GM12878 (cell line): ENCODE measurements around the gene SPOCD1. TPM values are rescaled to one million over a fixed set of nuclear protein-coding genes. Genes with fewer than 3 reads are reported as not detected.

Source experiments
- ATAC-seq: fragments of 200-7000 bp; cut with Tn5 transposase; 3 replicates; pipeline ENCODE4 v1.9.1; 2020; ENCODE audit warnings: mild to moderate bottlenecking, moderate library complexity
- BruUV-seq: library from RNA; stranded (reverse); fragments of 400-500 nt; replicated peaks from 2 replicates; lab custom pipeline; 2021; lab: Mats Ljungman, UMichigan
- CTCF ChIA-PET: fragments of 300-600 bp; sonication (Branson Sonifier 250); formaldehyde crosslinking; extraction: SDS; loops from one replicate; lab custom pipeline; 2021; ENCODE audit warnings: inconsistent platforms; lab: Yijun Ruan, JAX
- POLR2A ChIA-PET: fragments of 350-600 bp; formaldehyde crosslinking; extraction: SDS; loops from one replicate; lab custom pipeline; 2021; ENCODE audit warnings: inconsistent platforms; lab: Charles Lee
- RAD21 ChIA-PET: fragments of 300-600 bp; sonication (Branson Sonifier 250); formaldehyde crosslinking; loops from one replicate; lab custom pipeline; 2023; ENCODE audit warnings: antibody characterized with exemption; ENCODE audit not compliant: unreplicated experiment; lab: Charles Lee
- SMC1A ChIA-PET: fragments of 300-600 bp; sonication (Branson Sonifier 250); formaldehyde crosslinking; loops from one replicate; lab custom pipeline; 2023; ENCODE audit not compliant: unreplicated experiment, uncharacterized antibody; lab: Charles Lee
- DNase-seq: peaks from one replicate; pipeline ENCODE4 v3.0.0-alpha.2; 2011; ENCODE audit warnings: low read depth, low spot score
- FAIRE-seq: peaks from 3 replicates; lab custom pipeline; 2011; peaks lifted over from hg19 to GRCh38; lab: Jason Lieb, UNC
- H2AFZ ChIP-seq: 2 replicates; pipeline ENCODE4 v1.6.0; 2011; ENCODE audit warnings: low read depth, low read length, control low read depth; ENCODE audit not compliant: control insufficient read depth
- H3K27ac ChIP-seq: 2 replicates; pipeline ENCODE4 v1.5.1; 2011; ENCODE audit warnings: control low read depth; ENCODE audit not compliant: control insufficient read depth, insufficient read depth
- H3K27me3 ChIP-seq, 2 experiments: replicated peaks in 1 of 2; 2 replicates each; pipeline versions ENCODE4 v1.6.0 to v1.6.1; 2011; ENCODE audit warnings: low read length in 1 of 2; ENCODE audit not compliant: control insufficient read depth in 2 of 2, insufficient read depth in 2 of 2
- H3K36me3 ChIP-seq, 2 experiments: 2 replicates each; pipeline ENCODE4 v1.5.1; 2011; ENCODE audit warnings: low read length in 1 of 2; ENCODE audit not compliant: control insufficient read depth in 2 of 2, insufficient read depth in 2 of 2
- H3K4me1 ChIP-seq: 2 replicates; pipeline ENCODE4 v1.6.1; 2011; ENCODE audit warnings: mild to moderate bottlenecking, low read length, moderate library complexity, mixed read lengths; ENCODE audit not compliant: control insufficient read depth, insufficient read depth
- H3K4me2 ChIP-seq: 2 replicates; pipeline ENCODE4 v1.6.0; 2011; ENCODE audit warnings: control low read depth; ENCODE audit not compliant: control insufficient read depth, insufficient read depth
- H3K4me3 ChIP-seq: fragments of 200-600 bp; sonication (generic); 2 replicates; pipeline ENCODE4 v1.5.1; 2016
- H3K79me2 ChIP-seq: 2 replicates; pipeline ENCODE4 v1.6.0; 2011; ENCODE audit warnings: low read length; ENCODE audit not compliant: control insufficient read depth, insufficient read depth
- H3K9ac ChIP-seq: 2 replicates; pipeline ENCODE4 v1.8.0; 2011; ENCODE audit warnings: low read length, control low read depth, mixed read lengths; ENCODE audit not compliant: control insufficient read depth, insufficient read depth
- H3K9me3 ChIP-seq: replicated peaks from 3 replicates; pipeline ENCODE4 v1.5.1; 2011; ENCODE audit warnings: mild to moderate bottlenecking, low read length; ENCODE audit not compliant: control insufficient read depth, insufficient read depth
- H4K20me1 ChIP-seq: 2 replicates; pipeline ENCODE4 v1.6.0; 2011; ENCODE audit not compliant: control insufficient read depth, insufficient read depth
- CTCF ChIP-seq, 3 experiments: IDR thresholded peaks in 2 of 3; conservative IDR thresholded peaks in 1 of 3; 2 replicates each; pipeline ENCODE4 v1.5.1; 2011; ENCODE audit warnings: low read depth in 3 of 3, low read length in 3 of 3, mild to moderate bottlenecking in 3 of 3, control low read depth in 2 of 3, moderate library complexity in 2 of 3, inconsistent platforms in 1 of 3, mixed read lengths in 1 of 3; ENCODE audit not compliant: control insufficient read depth in 2 of 3, insufficient read depth in 1 of 3; ENCODE audit errors: extremely low read depth in 1 of 3
- FOXM1 ChIP-seq: IDR thresholded peaks from 2 replicates; pipeline ENCODE4 v1.6.1; 2012; ENCODE audit warnings: low read depth, mild to moderate bottlenecking, inconsistent platforms, low read length, moderate library complexity
- KDM1A ChIP-seq: fragments of 200-600 bp; sonication (generic); IDR thresholded peaks from 2 replicates; pipeline ENCODE4 v1.6.1; 2016; ENCODE audit warnings: borderline replicate concordance
- MTA3 ChIP-seq: IDR thresholded peaks from 2 replicates; pipeline ENCODE4 v1.6.1; 2012; ENCODE audit warnings: low read length, inconsistent platforms, borderline replicate concordance
- MYC ChIP-seq: IDR thresholded peaks from 2 replicates; pipeline ENCODE4 v1.6.1; 2011; ENCODE audit warnings: mild to moderate bottlenecking, low read length, moderate library complexity, inconsistent platforms; ENCODE audit not compliant: insufficient read depth, insufficient replicate concordance, insufficient read length, severe bottlenecking
- PRDM15 ChIP-seq: fragments of 450-650 bp; formaldehyde crosslinking; IDR thresholded peaks from 2 replicates; pipeline ENCODE4 v1.4.0; 2020; ENCODE audit warnings: mild to moderate bottlenecking, moderate library complexity
- STAT1 ChIP-seq: fragments of 450-650 bp; conservative IDR thresholded peaks from 2 replicates; pipeline ENCODE4 v1.6.1; 2014; ENCODE audit warnings: antibody characterized with exemption, mild to moderate bottlenecking
- TCF3 ChIP-seq: IDR thresholded peaks from 2 replicates; pipeline ENCODE4 v1.6.1; 2012; ENCODE audit warnings: low read depth, mild to moderate bottlenecking, low read length, borderline replicate concordance; ENCODE audit not compliant: insufficient read depth
- WGBS: methylation state at CpG from one replicate; pipeline ENCODE4 v1.1.6; 2016; ENCODE audit warnings: low lambda C conversion rate; ENCODE audit not compliant: insufficient replicate concordance, insufficient coverage; ENCODE audit errors: missing lambda C conversion rate; 5-methylcytosine and 5-hydroxymethylcytosine counted together
- in situ Hi-C: fragments of 300-500 bp; cut with MboI; formaldehyde crosslinking; loops from 9 replicates; pipeline ENCODE4 v1.14.3; 2018; ENCODE audit warnings: mixed read lengths
- intact Hi-C: fragments of 100-400 bp; cut with micrococcal nuclease; formaldehyde crosslinking; loops from one replicate; pipeline ENCODE4 v1.14.2; 2022; ENCODE audit not compliant: unreplicated experiment
- polyA plus RNA-seq, 11 experiments: library from polyadenylated mRNA; depleted of rRNA in 4 of 11; unstranded in 6 of 11; stranded (reverse) in 5 of 11; fragments of >200 nt; fragmentation: Nextera tagmentation in 4 of 11; fragmentation: Illumina TruSeq in 1 of 11; extraction: Ambion mirVana in 4 of 11; extraction: Trizol in 1 of 11; gene quantifications; 1 replicate in 1 of 11; 2 replicates in 10 of 11; pipeline versions ENCODE4 v1.2.1 to v1.2.3, GENCODE V29; 2011 to 2016; ENCODE audit warnings: inconsistent platforms in 2 of 11, missing spikeins in 2 of 11, low read depth in 1 of 11
- total RNA-seq, 4 experiments: library from RNA; depleted of rRNA in 3 of 4; stranded (reverse); fragments of >200 nt in 3 of 4; fragmentation: Illumina TruSeq in 1 of 4; extraction: Trizol in 1 of 4; gene quantifications; 2 replicates each; pipeline versions ENCODE4 v1.2.1 to v1.2.3, GENCODE V29; 2013 to 2021
- TF ChIP-seq, protein P1 (sequence below): fragments of 450-650 bp; IDR thresholded peaks from 2 replicates; pipeline ENCODE4 v1.6.1; 2017; ENCODE audit warnings: borderline replicate concordance
- TF ChIP-seq, protein P2 (sequence below): IDR thresholded peaks from 2 replicates; pipeline ENCODE4 v1.6.1; 2012; ENCODE audit warnings: improper control_type of control experiment, low read depth, low read length; ENCODE audit not compliant: insufficient replicate concordance

Gene SPOCD1
- total and polyA plus RNA-seq, 10 of the 15 experiments (the other 5 are each of a cell fraction or from before 2014, with no cell fraction given): 0.02 to 0.65 (median 0.13) TPM; not detected in 4

DNA sequence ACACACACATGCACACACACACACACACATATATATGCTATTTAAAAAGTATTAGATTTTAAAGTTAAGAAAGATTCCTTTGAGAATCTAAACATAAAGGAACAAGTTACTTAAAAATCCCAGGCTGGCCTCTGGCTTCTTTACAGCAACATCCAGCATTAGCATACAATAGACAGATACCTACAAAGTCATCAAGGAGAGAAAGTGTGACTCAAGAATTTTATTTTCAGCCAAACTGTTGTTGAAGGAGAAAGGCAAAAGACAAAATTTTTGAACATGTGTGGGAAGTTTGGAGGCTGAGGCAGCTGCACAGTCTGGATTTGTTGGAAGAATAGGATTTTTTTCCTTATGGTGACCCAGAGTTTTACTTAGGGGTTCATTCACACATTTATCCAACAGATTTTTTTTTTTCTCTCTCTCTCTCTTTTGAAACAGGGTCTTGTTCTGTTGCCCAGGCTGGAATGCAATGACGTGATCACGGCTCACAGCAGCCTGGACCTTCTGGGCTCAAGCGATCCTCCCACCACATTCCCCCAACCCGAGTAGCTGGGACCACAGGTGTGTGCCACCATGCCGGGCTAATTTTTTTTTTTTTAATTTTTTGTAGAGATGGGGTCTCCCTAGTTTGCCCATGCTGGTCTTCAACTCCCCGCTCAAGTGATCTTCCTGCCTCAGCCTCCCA is 24.0 kb upstream of the SPOCD1 start:
- no TSS peak for BruUV-seq
- Histone ChIP-seq H4K20me1 (no peaks in the 10 kb centered on the region), H3K9me3 (no peaks in the 10 kb centered on the region), H3K4me1 (no peaks in the 10 kb centered on the region), H3K4me3 (no peak overlapping the region), H3K27me3 (no peaks in the 10 kb centered on the region; a peak in 1 of 4 replicates), H2AFZ (no peak overlapping the region), H3K4me2 (no peak overlapping the region), H3K79me2 (no peaks in the 10 kb centered on the region), H3K27ac (no peak overlapping the region), H3K9ac (no peak overlapping the region), H3K36me3 (no peaks in the 10 kb centered on the region)
- ChIA-PET SMC1A (no interaction called here), POLR2A (no interaction called here), RAD21 (no interaction called here), CTCF (interaction anchor here (0.7 kb wide), 1 partner anchor 91 kb away, joined by 3 read pairs; no protein-coding TSS in a partner anchor)
- WGBS: 49% methylated on average over 6 of the region's 6 CpGs
- intact Hi-C loops (no loop called here), in situ Hi-C loops (no loop called here)
- FAIRE-seq (no peak), DNase-seq (no peak), ATAC-seq (no peak)
- TF ChIP-seq KDM1A: no peak
- no peak for TF ChIP-seq PRDM15 (CRISPR knock-in tag)
- TF ChIP-seq CTCF (IDR thresholded peaks at IDR 0.05 in 2 of 3, conservative IDR thresholded peaks at IDR 0.05 in 1 of 3; ENCODE audit: control insufficient read depth in 2 of 3, extremely low read depth in 1 of 3, insufficient read depth in 1 of 3, low read depth in 3 of 3, low read length in 3 of 3): no peak
- TF ChIP-seq MTA3: no peak
- no peak for TF ChIP-seq MYC
- no peak for TF ChIP-seq TCF3
- TF ChIP-seq, protein P1, sequence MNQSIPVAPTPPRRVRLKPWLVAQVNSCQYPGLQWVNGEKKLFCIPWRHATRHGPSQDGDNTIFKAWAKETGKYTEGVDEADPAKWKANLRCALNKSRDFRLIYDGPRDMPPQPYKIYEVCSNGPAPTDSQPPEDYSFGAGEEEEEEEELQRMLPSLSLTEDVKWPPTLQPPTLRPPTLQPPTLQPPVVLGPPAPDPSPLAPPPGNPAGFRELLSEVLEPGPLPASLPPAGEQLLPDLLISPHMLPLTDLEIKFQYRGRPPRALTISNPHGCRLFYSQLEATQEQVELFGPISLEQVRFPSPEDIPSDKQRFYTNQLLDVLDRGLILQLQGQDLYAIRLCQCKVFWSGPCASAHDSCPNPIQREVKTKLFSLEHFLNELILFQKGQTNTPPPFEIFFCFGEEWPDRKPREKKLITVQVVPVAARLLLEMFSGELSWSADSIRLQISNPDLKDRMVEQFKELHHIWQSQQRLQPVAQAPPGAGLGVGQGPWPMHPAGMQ: no peak
- no peak for TF ChIP-seq STAT1
- TF ChIP-seq FOXM1: no peak
- TF ChIP-seq, protein P2, sequence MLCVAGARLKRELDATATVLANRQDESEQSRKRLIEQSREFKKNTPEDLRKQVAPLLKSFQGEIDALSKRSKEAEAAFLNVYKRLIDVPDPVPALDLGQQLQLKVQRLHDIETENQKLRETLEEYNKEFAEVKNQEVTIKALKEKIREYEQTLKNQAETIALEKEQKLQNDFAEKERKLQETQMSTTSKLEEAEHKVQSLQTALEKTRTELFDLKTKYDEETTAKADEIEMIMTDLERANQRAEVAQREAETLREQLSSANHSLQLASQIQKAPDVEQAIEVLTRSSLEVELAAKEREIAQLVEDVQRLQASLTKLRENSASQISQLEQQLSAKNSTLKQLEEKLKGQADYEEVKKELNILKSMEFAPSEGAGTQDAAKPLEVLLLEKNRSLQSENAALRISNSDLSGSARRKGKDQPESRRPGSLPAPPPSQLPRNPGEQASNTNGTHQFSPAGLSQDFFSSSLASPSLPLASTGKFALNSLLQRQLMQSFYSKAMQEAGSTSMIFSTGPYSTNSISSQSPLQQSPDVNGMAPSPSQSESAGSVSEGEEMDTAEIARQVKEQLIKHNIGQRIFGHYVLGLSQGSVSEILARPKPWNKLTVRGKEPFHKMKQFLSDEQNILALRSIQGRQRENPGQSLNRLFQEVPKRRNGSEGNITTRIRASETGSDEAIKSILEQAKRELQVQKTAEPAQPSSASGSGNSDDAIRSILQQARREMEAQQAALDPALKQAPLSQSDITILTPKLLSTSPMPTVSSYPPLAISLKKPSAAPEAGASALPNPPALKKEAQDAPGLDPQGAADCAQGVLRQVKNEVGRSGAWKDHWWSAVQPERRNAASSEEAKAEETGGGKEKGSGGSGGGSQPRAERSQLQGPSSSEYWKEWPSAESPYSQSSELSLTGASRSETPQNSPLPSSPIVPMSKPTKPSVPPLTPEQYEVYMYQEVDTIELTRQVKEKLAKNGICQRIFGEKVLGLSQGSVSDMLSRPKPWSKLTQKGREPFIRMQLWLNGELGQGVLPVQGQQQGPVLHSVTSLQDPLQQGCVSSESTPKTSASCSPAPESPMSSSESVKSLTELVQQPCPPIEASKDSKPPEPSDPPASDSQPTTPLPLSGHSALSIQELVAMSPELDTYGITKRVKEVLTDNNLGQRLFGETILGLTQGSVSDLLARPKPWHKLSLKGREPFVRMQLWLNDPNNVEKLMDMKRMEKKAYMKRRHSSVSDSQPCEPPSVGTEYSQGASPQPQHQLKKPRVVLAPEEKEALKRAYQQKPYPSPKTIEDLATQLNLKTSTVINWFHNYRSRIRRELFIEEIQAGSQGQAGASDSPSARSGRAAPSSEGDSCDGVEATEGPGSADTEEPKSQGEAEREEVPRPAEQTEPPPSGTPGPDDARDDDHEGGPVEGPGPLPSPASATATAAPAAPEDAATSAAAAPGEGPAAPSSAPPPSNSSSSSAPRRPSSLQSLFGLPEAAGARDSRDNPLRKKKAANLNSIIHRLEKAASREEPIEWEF: no peak
